Measurements from ENCODE around the gene AMMECR1.

- TF ChIP-seq CTCF (conservative IDR thresholded peaks at IDR 0.05; ENCODE audit: low read length) (no peak), EZH2phosphoT487 (IDR thresholded peaks at IDR 0.05; ENCODE audit: borderline replicate concordance) (no peak)
Observed at GRCh38 chrX:110304884-110305283, 13.0 kb downstream of the AMMECR1 start.

All from Loucy (cell line).